NT2/D1 (cell line): ENCODE data around the gene MGAM2.

Experiments used
- SUZ12 ChIP-seq: IDR thresholded peaks from 2 replicates; pipeline ENCODE4 v1.6.1; 2011; ENCODE audit not compliant: insufficient read length, insufficient read depth; ENCODE audit errors: extremely low read depth
- YY1 ChIP-seq: IDR thresholded peaks from 2 replicates; pipeline ENCODE4 v1.6.1; 2011; ENCODE audit not compliant: insufficient read length, insufficient read depth
- ZNF274 ChIP-seq: IDR thresholded peaks from 2 replicates; pipeline ENCODE4 v1.6.1; 2011; ENCODE audit warnings: mild to moderate bottlenecking, low read depth, low read length

DNA sequence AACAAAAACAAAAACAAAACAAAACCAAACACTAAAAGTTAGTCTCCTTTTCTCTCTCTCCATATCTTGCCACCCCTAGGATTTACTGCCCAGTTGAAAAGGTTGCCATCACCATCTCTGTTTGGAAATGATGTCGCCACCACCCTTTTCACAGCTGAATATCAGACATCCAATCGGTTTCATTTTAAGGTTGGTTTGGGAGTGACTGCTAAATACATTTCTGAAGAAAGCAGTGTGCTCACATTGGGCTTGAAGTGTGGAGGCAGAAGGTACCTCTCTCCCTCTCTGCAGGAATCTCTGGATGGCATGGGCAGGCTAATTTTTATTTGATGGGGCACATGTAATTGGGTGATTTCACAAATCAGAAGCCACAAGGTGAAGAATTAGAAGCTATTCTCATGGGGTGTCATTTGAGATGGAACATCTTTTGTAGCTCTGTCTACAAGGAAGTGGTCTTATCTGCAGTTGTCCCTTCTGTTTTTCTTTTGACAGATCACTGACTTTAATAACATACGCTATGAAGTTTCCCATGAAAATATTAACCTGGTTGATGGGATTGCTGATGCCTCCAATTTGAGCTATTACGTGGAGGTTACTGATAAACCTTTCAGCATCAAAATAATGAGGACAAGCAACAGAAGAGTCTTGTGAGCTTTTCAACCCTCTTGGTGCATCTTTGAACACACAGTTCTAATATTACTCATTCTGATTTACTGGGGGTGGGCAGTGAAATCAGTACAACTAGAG lies 20.1 kb downstream of the MGAM2 start:
- TF ChIP-seq ZNF274 (no peak), YY1 (no peak), SUZ12 (no peak)
